Activated CD4-positive, alpha-beta T cell treated with anti-CD3 and anti-CD28 coated beads, Interleukin-2, amount 10 ng/mL, durations not matched to agents 7 days and 5 days (primary cell): Measurements from ENCODE around the gene RIC8A. TPM values are rescaled to one million over a fixed set of nuclear protein-coding genes. Genes with fewer than 3 reads are reported as not detected.

ENCODE experiments used
- CTCF ChIA-PET: fragments of 350-600 bp; sonication (Branson Sonifier 250); formaldehyde crosslinking; loops from one replicate; lab custom pipeline; 2021; ENCODE audit warnings: antibody characterized with exemption; lab: Charles Lee
- POLR2A ChIA-PET: fragments of 350-600 bp; sonication (Branson Sonifier 250); formaldehyde crosslinking; loops from one replicate; lab custom pipeline; 2021; ENCODE audit warnings: antibody characterized with exemption; lab: Charles Lee
- DNase-seq: peaks from one replicate; pipeline ENCODE4 v3.0.0-alpha.2; 2020
- H3K27ac Mint-ChIP-seq: one replicate; pipeline ENCODE4 v1.8.0; 2021; ENCODE audit warnings: mild to moderate bottlenecking, moderate library complexity, mixed read lengths
- H3K27me3 Mint-ChIP-seq: one replicate; pipeline ENCODE4 v1.8.0; 2021; ENCODE audit warnings: mixed read lengths
- H3K36me3 Mint-ChIP-seq: one replicate; pipeline ENCODE4 v1.8.0; 2021; ENCODE audit warnings: low read depth, mixed read lengths
- H3K4me1 Mint-ChIP-seq: one replicate; pipeline ENCODE4 v1.8.0; 2021; ENCODE audit warnings: mixed read lengths
- H3K4me3 Mint-ChIP-seq: one replicate; pipeline ENCODE4 v1.8.0; 2021; ENCODE audit warnings: mild to moderate bottlenecking, moderate library complexity, mixed read lengths
- H3K9me3 Mint-ChIP-seq: one replicate; pipeline ENCODE4 v1.8.0; 2021; ENCODE audit warnings: mixed read lengths
- total RNA-seq, 2 experiments: library from RNA; stranded (reverse); gene quantifications; one replicate each; pipeline ENCODE4 v1.2.3, GENCODE V29; 2021

Gene RIC8A
- total RNA-seq, 2 experiments from 2014 or later: 111 to 124 TPM

- ChIA-PET CTCF (interaction anchor here (1.9 kb wide), 1 partner anchor 9 kb away, joined by 12 read pairs; no protein-coding TSS in a partner anchor), POLR2A (no interaction called here)
- no peaks in the 10 kb centered on the region for H3K9me3 Mint-ChIP-seq
- H3K4me1 Mint-ChIP-seq: no peaks in the 10 kb centered on the region
- H3K27ac Mint-ChIP-seq: no peak overlapping the region
- DNase-seq: no peak
- no peak overlapping the region for H3K4me3 Mint-ChIP-seq
- H3K36me3 Mint-ChIP-seq: no peaks in the 10 kb centered on the region
- H3K27me3 Mint-ChIP-seq: no peaks in the 10 kb centered on the region
These were observed 51.9 kb downstream of the RIC8A start for GRCh38 chr11:259413-259812.

GRCh38 chr11:261624-262023, 54.1 kb downstream of the RIC8A start:
- ChIA-PET POLR2A (no interaction called here), CTCF (interaction anchor here (2.5 kb wide), 1 partner anchor 11 kb away, joined by 16 read pairs; no protein-coding TSS in a partner anchor)
- H3K36me3 Mint-ChIP-seq: no peaks in the 10 kb centered on the region
- no peak for DNase-seq
- H3K9me3 Mint-ChIP-seq: no peaks in the 10 kb centered on the region
- no peak overlapping the region for H3K27ac Mint-ChIP-seq
- H3K27me3 Mint-ChIP-seq: no peaks in the 10 kb centered on the region
- peaks cover 2% of the 10 kb centered on the region for H3K4me1 Mint-ChIP-seq
- no peak overlapping the region for H3K4me3 Mint-ChIP-seq

Other genes starting within 250 kb of the RIC8A start
- not detected for gene SCGB1C1, start 14.6 kb upstream of the RIC8A start, total RNA-seq
- 10 to 100 TPM; 29.7 to 33.2 TPM for gene BET1L, start 309 bp upstream of the RIC8A start, total RNA-seq
- gene SIRT3, start 28.6 kb downstream of the RIC8A start, total RNA-seq: 10 to 100 TPM; 11.3 to 12.7 TPM
- 100 to 1,000 TPM; 125 to 153 TPM for gene PSMD13, start 29.3 kb downstream of the RIC8A start, total RNA-seq
- gene NLRP6, start 70.7 kb downstream of the RIC8A start, total RNA-seq: 1 to 10 TPM; 5.5 to 6.5 TPM
- 100 to 1,000 TPM; 325 to 377 TPM for gene PGGHG, start 81.4 kb downstream of the RIC8A start, total RNA-seq
- gene IFITM5, start 91.8 kb downstream of the RIC8A start, total RNA-seq: not detected
- 1,000 to 10,000 TPM; 1,561 to 1,733 TPM for gene IFITM2, start 100.1 kb downstream of the RIC8A start, total RNA-seq
- gene IFITM1, start 106.3 kb downstream of the RIC8A start, total RNA-seq: 1,000 to 10,000 TPM; 1,306 to 1,465 TPM
- 100 to 1,000 TPM; 213 to 271 TPM for gene IFITM3, start 113.2 kb downstream of the RIC8A start, total RNA-seq
- 1 to 10 TPM; 1.5 to 1.6 TPM for gene B4GALNT4, start 161.8 kb downstream of the RIC8A start, total RNA-seq
- not detected for gene PKP3, start 186.5 kb downstream of the RIC8A start, total RNA-seq
- 100 to 1,000 TPM; 226 to 255 TPM for gene SIGIRR, start 207.3 kb downstream of the RIC8A start, total RNA-seq
- gene ANO9, start 234.3 kb downstream of the RIC8A start, total RNA-seq: 10 to 100 TPM; 88.2 to 94.2 TPM
- 10 to 100 TPM; 22.7 to 25.2 TPM for gene PTDSS2, start 242.6 kb downstream of the RIC8A start, total RNA-seq